Glomerular visceral epithelial cell (primary cell): ENCODE results near the gene BRAT1.
"Not testable (repeated sequence)": the region's sequence is repeated elsewhere in the genome, so short reads cannot be mapped to it uniquely, and the experiment has no call there.

ENCODE experiments used
- DNase-seq: peaks from one replicate; pipeline ENCODE4 v3.0.0-alpha.2; 2016; ENCODE audit errors: extremely low spot score

BRAT1 gene

GRCh38 chr7:2537981-2538851, 17.1 kb downstream of the BRAT1 start:
- no peak for DNase-seq

DNA sequence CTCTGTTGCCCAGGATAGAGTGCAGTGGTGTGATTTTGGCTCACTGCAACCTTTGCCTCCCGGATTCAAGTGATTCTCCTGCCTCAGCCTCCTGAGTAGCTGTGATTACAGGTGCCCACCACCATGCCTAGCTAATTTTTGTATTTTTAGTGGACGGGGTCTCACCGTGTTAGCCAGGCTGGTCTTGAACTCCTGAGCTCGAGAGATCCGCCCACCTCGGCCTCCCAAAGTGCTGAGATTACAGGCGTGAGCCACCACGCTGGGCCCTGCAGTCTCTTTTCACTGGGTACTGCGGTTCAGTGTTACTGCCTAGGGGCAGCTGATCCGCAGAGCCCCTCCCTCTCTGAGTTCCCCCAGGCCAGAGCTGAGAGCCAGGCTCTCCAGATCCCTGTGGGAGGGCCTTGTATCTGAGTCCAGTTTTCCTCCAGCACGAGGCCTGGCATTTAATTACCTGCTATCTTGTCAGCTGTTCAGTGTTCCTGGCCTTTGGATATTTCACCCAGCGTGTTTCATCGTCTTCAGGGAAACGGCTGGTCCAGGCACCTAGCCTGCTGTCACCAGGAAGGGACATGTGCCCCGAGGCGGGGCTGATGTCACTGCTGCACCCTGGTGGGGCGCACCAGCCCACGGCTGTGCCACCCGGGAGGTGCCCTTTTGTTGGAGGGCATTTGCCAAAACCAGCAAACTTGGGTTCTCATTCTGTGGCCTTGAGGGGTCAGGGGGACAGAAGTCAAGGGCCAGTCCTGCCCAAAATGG, 19.3 kb downstream of the BRAT1 start:
- not testable (repeated sequence) for DNase-seq

DNA sequence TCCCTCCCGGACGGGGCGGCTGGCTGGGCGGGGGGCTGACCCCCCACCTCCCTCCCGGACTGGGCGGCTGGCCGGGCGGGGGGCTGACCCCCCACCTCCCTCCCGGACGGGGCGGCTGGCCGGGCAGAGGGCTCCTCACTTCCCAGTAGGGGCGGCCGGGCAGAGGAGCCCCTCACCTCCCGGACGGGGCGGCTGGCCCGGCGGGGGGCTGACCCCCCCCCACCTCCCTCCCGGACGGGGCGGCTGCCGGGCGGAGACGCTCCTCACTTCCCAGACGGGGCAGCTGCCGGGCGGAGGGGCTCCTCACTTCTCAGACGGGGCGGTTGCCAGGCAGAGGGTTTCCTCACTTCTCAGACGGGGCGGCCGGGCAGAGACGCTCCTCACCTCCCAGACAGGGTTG, 21.1 kb downstream of the BRAT1 start:
- not testable (repeated sequence) for DNase-seq

DNA sequence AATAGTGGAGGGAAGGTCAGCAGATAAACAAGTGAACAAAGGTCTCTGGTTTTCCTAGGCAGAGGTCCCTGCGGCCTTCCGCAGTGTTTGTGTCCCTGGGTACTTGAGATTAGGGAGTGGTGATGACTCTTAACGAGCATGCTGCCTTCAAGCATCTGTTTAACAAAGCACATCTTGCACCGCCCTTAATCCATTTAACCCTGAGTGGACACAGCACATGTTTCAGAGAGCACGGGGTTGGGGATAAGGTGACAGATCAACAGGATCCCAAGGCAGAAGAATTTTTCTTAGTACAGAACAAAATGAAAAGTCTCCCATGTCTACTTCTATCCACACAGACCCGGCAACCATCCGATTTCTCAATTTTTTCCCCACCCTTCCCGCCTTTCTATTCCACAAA, 21.8 kb downstream of the BRAT1 start:
- DNase-seq, result not testable (repeated sequence)

- not testable (repeated sequence) for DNase-seq
These were observed 22.5 kb downstream of the BRAT1 start for GRCh38 chr7:2532816-2533215.

- DNase-seq, result not testable (repeated sequence)
These were observed 23.0 kb downstream of the BRAT1 start for GRCh38 chr7:2532199-2532772.

DNA sequence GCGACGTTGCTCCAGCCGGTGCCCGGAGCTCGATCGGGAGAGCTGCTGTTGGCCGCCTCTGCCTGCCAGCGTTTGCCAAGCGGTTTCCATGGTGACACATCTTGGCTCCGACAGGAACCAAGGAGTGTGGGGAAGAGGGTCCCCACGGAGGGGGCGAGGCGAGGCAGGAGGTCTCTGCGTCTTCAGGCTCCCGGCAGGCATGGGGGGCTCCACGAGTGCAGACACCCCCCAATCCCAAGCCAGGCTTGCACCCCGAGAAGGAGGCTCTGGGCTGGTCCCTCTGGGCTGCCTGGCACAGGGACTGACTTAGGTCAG, 23.6 kb downstream of the BRAT1 start:
- not testable (repeated sequence) for DNase-seq

- DNase-seq, result not testable (repeated sequence)
These were observed 24.1 kb downstream of the BRAT1 start for GRCh38 chr7:2530994-2531795.

DNA sequence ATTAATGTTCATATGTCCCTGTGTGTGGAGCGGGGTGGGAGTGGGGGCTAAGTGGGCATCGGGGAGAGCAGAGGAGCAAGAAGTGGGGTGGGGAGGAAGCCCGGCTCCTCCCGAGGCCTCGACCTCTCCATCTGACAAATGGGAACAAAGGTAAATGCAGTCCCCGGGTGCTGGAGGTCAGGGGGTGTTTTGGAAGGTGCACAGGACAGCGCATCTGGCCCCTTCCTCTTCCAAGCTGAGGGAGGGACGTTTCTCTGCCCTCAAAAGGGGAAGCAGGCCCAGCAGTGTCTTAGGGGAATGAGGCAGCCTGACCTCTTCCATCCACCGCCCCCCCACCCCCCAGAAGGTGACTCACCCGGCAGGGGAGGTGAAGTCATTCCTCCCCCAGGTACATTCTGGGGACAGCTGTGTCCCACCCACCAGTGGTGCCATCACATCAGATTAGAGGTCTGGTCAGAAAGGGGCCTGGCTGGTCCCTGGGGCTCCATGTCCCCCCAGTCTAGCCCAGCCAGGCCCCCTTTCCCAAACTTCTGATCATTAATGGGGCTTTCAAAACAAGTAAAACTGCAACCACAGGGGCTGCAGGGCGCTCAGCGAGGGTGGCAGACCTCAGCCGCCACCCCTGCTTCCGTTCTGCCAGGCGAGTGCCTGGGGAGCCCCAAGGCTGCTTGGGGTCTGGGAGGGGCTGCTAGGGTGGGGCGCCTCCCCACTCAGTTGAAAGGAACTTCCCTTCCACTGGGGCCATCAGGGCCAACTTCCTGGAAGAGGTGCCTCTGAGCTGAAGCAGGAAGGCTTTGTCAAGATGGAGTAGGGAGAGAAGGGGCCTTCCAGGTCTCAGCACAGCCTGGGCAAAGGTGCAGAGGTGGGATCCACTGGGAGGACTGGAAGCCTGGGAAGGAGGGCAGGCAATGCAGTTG, 25.0 kb downstream of the BRAT1 start:
- DNase-seq, result peak; percentile 73

DNA sequence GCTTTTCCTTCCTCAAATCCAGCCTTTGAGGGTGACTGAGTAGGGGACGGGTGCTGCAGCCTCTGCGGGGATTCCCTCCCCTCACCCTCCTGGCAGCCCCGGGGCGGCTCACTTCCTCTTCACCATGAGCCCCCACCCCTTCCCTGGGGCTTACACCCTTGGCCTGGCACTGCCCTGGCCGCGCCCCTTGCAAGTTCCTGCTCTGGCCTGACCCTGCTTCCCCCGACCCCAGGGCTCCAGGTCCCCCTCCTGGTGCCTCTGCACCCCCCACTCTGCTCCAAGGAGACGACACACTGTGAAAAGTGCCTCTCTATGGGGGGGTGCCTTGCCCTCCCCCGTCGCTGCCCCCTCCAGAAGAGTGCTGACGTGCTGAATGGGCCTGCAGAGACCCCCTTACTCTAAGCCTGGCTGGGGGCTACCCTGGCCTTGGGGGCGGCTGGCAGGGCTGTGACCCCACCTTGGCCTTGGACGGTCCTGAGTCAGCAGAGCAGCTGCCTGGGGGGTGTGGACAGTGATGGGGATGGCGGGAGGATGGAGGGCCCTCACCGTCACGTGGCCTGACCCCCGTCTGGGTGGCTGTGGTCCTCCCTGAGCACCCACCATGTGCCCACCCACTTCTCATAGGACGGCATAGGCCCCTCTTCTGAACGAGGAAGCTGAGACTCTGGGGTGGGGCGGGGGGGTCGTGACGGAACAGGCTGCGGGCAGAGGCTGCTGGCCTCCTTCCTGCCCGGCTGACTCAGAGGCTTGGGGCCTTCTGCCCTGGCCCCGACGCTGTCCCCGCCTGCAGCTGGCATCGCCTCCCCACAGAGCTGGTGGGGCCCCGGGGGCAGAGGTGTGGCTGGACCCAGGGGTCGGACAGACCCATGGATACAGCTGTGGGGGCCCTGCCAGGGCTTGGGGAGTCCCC, 25.9 kb downstream of the BRAT1 start:
- DNase-seq, result peak; percentile 85

- no peak for DNase-seq
These were observed 26.7 kb downstream of the BRAT1 start for GRCh38 chr7:2528481-2529095.

DNA sequence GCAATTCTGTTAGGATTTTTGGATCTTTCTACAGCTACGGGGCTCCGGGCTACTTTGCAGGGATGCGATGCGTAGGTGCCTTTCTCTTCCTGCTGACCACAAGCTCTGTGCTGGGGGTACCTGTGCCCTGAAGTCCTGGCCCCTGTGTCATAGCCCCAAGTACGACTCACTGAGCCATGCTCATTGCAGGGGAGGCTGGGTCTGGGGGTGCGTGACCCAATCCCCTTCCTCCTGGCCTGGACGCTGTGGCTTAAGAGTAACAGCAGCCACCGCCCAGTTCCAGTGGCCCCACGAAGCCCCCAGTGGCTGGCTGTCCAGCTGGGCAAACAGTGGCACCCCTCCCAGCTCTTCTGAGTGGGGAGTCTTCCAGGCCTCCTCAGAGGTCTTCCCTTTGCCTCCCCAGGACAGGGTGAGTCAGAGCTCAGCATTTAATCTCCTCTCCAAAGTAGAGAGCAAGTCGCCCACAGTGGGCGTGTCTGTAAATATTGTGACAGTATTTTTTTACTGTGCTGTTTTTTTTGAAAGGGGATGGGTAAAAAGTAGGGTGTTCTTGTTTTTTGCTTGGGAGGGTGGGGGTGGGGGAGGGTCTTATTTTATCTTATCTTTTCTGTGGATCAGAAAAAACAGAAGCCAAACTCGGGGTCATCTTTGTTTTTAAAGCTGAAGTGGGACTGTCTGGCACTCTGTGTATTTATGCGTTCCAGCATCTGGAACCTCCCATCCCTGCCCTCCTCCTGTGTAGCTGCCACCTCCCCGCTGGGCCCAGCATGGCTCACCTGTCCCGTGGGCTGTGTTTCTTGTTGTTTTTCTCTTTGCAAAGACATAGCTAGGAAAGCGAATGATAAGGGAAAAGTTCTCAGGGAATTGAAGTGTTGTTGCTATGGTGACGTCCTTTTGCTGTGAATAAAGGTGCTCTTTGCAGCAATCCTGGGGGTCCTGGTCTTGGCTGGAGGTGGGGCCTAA, 27.5 kb downstream of the BRAT1 start:
- peak; percentile 73 for DNase-seq

DNA sequence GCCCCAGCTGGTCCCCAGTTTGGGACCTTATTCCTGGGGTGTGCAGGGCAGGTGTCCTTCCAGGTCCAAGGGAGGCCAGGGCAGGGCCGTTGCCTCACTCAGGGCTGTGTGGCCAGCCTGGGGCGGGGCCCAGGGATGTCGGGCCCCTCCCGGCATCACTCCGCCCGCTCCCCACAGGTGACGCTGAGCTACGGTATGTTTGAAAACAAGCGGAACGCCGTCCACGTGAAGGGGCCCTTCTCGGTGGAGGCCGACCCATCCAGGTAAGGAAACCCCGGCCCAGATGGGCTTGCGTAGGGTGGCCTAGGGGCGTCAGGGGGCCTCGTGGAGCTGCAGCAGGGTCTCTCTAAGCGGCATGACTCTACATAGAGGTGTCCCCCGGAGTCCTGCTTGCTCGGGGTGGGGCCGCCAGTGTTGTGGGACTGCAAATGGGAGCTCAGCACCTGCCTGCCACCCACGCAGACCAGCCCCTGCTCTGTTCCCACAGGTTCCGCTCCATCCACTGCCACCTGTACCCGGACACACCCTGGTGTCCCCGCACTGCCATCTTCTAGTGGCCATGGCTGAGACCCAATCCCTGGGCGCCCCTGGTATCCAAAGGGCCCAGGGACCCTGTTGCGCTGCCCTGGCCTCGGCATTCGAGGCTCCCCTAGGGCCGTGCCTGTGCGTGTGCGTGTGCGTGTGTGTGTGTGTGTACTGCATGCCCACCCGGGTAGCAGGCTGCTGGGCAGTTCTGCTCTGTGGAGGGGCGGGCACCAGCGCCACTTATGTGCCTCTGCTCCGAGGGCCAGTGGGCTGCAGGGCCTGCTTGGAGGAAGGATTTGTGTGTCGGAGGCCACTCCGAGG, 28.4 kb downstream of the BRAT1 start:
- no peak for DNase-seq

DNA sequence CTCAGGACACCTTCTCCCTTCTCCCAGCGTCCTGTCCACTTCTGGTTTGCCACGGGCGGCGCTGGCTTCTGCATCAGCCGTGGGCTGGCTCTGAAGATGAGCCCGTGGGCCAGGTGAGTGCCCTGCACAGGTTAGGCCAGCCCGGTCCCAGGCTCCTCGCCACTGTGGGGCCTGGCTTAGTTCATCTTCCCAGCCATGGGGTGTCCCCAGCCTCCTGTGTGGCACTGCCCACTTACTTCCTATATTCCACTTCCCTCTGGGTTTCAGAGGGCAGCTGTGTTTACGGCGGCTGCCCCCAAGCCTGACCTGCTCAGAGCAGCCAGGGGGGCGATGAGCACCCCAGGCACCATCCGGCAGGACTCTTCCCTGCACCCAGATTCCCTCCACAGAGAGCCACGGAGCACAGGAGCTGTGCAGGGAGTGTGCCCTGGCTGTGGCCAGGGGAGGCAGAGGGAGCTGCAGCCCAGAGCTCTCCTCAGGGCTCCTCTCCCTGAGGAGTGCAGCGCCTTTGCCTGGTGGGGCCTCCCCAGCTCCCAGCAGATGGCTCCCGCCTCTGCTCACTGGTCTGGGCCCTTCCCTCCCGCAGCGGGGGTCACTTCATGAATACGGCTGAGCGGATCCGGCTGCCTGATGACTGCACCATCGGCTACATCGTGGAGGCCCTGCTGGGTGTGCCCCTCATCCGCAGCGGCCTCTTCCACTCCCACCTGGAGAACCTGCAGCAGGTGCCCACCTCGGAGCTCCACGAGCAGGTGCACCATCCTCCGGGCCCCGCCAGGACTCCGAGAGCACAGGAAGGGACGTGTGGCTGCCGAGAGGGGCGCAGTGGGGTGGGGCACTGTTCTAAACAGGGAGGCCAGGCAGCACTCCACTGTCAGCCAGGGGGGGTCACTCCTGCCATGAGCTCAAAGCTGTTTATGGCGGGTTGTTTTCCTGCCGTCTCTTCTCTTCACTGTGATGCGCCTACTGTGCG, 29.4 kb downstream of the BRAT1 start:
- peak; percentile 63 for DNase-seq

GRCh38 chr7:2524808-2525657, 30.3 kb downstream of the BRAT1 start:
- no peak for DNase-seq
